Nephron (organoid): Measurements from ENCODE around the gene PPT1.
A peak's percentile ranks its signal among the peaks of the same experiment; 100 is the strongest.

Experiments
- H3K27ac Mint-ChIP-seq, 3 experiments: 2 replicates each; pipeline ENCODE4 v1.8.0; 2020; ENCODE audit warnings: mixed read lengths in 3 of 3, mild to moderate bottlenecking in 2 of 3, moderate library complexity in 1 of 3
- H3K27me3 Mint-ChIP-seq: 2 replicates; pipeline ENCODE4 v1.8.0; 2021; ENCODE audit warnings: low read depth, mild to moderate bottlenecking, moderate library complexity, mixed read lengths
- H3K36me3 Mint-ChIP-seq: 2 replicates; pipeline ENCODE4 v1.8.0; 2020; ENCODE audit warnings: low read depth, mixed read lengths
- H3K4me1 Mint-ChIP-seq: 2 replicates; pipeline ENCODE4 v1.8.0; 2020; ENCODE audit warnings: mixed read lengths
- H3K4me3 Mint-ChIP-seq, 3 experiments: 2 replicates each; pipeline ENCODE4 v1.8.0; 2020; ENCODE audit warnings: mild to moderate bottlenecking in 3 of 3, mixed read lengths in 3 of 3, moderate library complexity in 2 of 3
- H3K9me3 Mint-ChIP-seq: 2 replicates; pipeline ENCODE4 v1.8.0; 2020; ENCODE audit warnings: mixed read lengths
- CTCF ChIP-seq, 3 experiments: fragments of 200-600 bp; sonication (generic); IDR thresholded peaks; one replicate each; pipeline ENCODE4 v1.5.0; 2021; ENCODE audit warnings: antibody characterized with exemption in 3 of 3; ENCODE audit not compliant: unreplicated experiment in 3 of 3

The PPT1 gene

GRCh38 chr1:40047769-40048168 is 49.3 kb downstream of the PPT1 start:
- no peak overlapping the region for H3K4me3 Mint-ChIP-seq
- H3K27me3 Mint-ChIP-seq: no peaks in the 10 kb centered on the region
- H3K9me3 Mint-ChIP-seq: no peaks in the 10 kb centered on the region
- peaks cover 14% of the 10 kb centered on the region for H3K36me3 Mint-ChIP-seq
- H3K27ac Mint-ChIP-seq: no peak overlapping the region
- H3K4me1 Mint-ChIP-seq: peaks cover 6% of the 10 kb centered on the region
- TF ChIP-seq CTCF (IDR thresholded peaks at IDR 0.05; ENCODE audit: unreplicated experiment in 3 of 3): no peak

- H3K36me3 Mint-ChIP-seq: peaks cover 19% of the 10 kb centered on the region
- no peaks in the 10 kb centered on the region for H3K9me3 Mint-ChIP-seq
- no peaks in the 10 kb centered on the region for H3K27me3 Mint-ChIP-seq
- H3K4me1 Mint-ChIP-seq: peaks cover 11% of the 10 kb centered on the region
- no peak overlapping the region for H3K4me3 Mint-ChIP-seq
- TF ChIP-seq CTCF (IDR thresholded peaks at IDR 0.05; ENCODE audit: unreplicated experiment in 3 of 3): no peak
- no peak overlapping the region for H3K27ac Mint-ChIP-seq
These were observed 49.8 kb downstream of the PPT1 start for GRCh38 chr1:40047276-40047675.

- H3K4me1 Mint-ChIP-seq: peaks cover 23% of the 10 kb centered on the region
These were observed 51.3 kb downstream of the PPT1 start for GRCh38 chr1:40045766-40046165.

GRCh38 chr1:40045182-40045581 is 51.9 kb downstream of the PPT1 start:
- H3K4me1 Mint-ChIP-seq: peaks cover 27% of the 10 kb centered on the region
- no peaks in the 10 kb centered on the region for H3K9me3 Mint-ChIP-seq
- no peak for TF ChIP-seq CTCF (IDR thresholded peaks at IDR 0.05; ENCODE audit: unreplicated experiment in 3 of 3)
- H3K36me3 Mint-ChIP-seq: peaks cover 14% of the 10 kb centered on the region
- H3K27ac Mint-ChIP-seq: no peak overlapping the region
- no peaks in the 10 kb centered on the region for H3K27me3 Mint-ChIP-seq
- H3K4me3 Mint-ChIP-seq: peak overlapping the region in 1 of 3 experiments; percentile 23

More at GRCh38 chr1:40045766-40046165, 51.3 kb downstream of the PPT1 start:
- H3K36me3 Mint-ChIP-seq: peaks cover 17% of the 10 kb centered on the region
- no peaks in the 10 kb centered on the region for H3K9me3 Mint-ChIP-seq
- no peak overlapping the region for H3K27ac Mint-ChIP-seq
- H3K4me3 Mint-ChIP-seq: no peak overlapping the region
- no peak for TF ChIP-seq CTCF (IDR thresholded peaks at IDR 0.05; ENCODE audit: unreplicated experiment in 3 of 3)
- H3K27me3 Mint-ChIP-seq: no peaks in the 10 kb centered on the region

- H3K36me3 Mint-ChIP-seq: peaks cover 14% of the 10 kb centered on the region
- H3K4me3 Mint-ChIP-seq: peak overlapping the region in 2 of 3 experiments; percentile 47 to 49
- peaks cover 33% of the 10 kb centered on the region for H3K4me1 Mint-ChIP-seq
- H3K9me3 Mint-ChIP-seq: no peaks in the 10 kb centered on the region
- no peak for TF ChIP-seq CTCF (IDR thresholded peaks at IDR 0.05; ENCODE audit: unreplicated experiment in 3 of 3)
- no peak overlapping the region for H3K27ac Mint-ChIP-seq
- H3K27me3 Mint-ChIP-seq: no peaks in the 10 kb centered on the region
These were observed 52.9 kb downstream of the PPT1 start for GRCh38 chr1:40044110-40044509.

GRCh38 chr1:40042341-40042740 is 54.7 kb downstream of the PPT1 start:
- Mint-ChIP-seq H3K27me3 (no peaks in the 10 kb centered on the region), H3K27ac (no peak overlapping the region), H3K9me3 (no peaks in the 10 kb centered on the region), H3K36me3 (peaks cover 10% of the 10 kb centered on the region), H3K4me3 (peak overlapping the region; percentile 18 to 47 (median 43)), H3K4me1 (peaks cover 44% of the 10 kb centered on the region)
- no peak for TF ChIP-seq CTCF (IDR thresholded peaks at IDR 0.05; ENCODE audit: unreplicated experiment in 3 of 3)
